Keratinocyte (primary cell): ENCODE results near the gene ITGB3.

Experiments used
- CTCF ChIP-seq, 3 experiments: IDR thresholded peaks in 1 of 3; conservative IDR thresholded peaks in 1 of 3; optimal IDR thresholded peaks in 1 of 3; 2 replicates in 2 of 3; 3 replicates in 1 of 3; pipeline versions ENCODE3 to v1.5.1; 2011; ENCODE audit warnings: low read length in 3 of 3, mild to moderate bottlenecking in 3 of 3, moderate library complexity in 2 of 3, control low read depth in 1 of 3, inconsistent platforms in 1 of 3; ENCODE audit not compliant: insufficient read depth in 2 of 3; ENCODE audit errors: extremely low read depth in 1 of 3
- EZH2 ChIP-seq: IDR thresholded peaks from one replicate; pipeline ENCODE4 v1.6.1; 2012; ENCODE audit warnings: inconsistent platforms, mild to moderate bottlenecking, low read length, moderate library complexity

GRCh38 chr17:47279062-47279801 is 25.6 kb downstream of the ITGB3 start:
- TF ChIP-seq CTCF (optimal IDR thresholded peaks at IDR 0.05 in 1 of 3, IDR thresholded peaks at IDR 0.05 in 1 of 3, conservative IDR thresholded peaks at IDR 0.05 in 1 of 3; ENCODE audit: extremely low read depth in 1 of 3, insufficient read depth in 2 of 3, low read length in 3 of 3) (no peak), EZH2 (no peak)
